GM18498 (cell line): Measurements from ENCODE around the gene ESR1.
"Not testable (repeated sequence)": the region's sequence is repeated elsewhere in the genome, so short reads cannot be mapped to it uniquely, and the experiment has no call there.

Experiments used
- ATAC-seq: cut with Tn5 transposase; IDR thresholded peaks from one replicate; pipeline ENCODE4 v1.9.1; 2021; ENCODE audit warnings: mild to moderate bottlenecking, moderate library complexity; ENCODE audit not compliant: unreplicated experiment

Gene ESR1

DNA sequence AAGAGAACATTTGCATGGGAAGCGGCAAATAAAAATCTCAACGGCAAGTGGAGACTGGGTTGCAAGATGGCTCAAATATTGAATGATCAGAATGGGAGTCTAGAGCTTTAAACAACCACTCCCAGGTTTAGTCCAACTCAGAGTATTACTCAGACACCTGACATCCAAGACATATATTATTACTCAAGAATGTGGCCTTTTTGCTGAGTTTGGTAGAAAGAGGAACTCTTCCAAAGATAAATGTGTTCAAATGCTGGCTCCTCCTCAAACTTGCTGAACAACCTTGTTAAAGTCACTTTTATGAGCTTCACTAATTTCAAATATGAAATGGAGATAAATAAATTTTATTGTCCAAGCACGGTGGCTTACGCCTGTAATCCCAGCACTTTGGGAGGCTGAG lies 77.8 kb downstream of the ESR1 start:
- ATAC-seq, result no peak

DNA sequence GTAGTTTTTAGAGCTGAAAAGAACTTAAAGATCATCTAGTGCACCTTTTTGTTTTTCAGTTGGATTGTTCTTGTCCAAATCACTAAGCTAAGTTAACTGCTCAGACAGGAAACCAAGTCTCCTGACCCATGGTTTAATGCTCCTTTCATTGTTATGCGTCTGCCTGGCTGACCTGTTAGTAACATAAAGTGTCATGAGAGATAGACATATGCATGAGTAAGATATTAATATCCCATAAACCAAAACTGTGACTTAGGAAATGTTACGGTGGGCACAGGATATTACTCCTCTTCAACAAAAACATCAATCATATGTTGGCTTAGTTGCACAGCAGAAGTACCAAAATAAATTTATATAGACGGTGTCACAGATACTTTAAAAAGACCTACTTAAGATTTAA lies 84.0 kb downstream of the ESR1 start:
- no peak for ATAC-seq

DNA sequence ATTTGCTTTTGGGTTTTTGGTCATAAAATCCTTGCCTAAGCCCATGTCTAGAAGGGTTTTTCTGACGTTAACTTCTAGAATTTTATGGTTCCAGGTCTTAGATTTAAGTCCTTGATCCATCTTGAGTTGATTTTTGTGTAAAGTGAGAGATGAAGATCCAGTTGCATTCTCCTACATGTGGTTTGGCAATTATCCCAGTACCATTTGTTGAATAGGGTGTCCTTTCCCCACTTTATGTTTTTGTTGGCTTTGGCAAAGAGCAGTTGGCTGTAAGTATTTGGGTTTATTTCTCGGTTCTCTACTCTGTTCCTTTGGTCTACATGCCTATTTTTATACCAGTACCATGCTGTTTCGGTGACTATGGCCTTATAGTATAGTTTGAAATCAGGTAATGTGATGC lies 86.9 kb downstream of the ESR1 start:
- ATAC-seq, result not testable (repeated sequence)

DNA sequence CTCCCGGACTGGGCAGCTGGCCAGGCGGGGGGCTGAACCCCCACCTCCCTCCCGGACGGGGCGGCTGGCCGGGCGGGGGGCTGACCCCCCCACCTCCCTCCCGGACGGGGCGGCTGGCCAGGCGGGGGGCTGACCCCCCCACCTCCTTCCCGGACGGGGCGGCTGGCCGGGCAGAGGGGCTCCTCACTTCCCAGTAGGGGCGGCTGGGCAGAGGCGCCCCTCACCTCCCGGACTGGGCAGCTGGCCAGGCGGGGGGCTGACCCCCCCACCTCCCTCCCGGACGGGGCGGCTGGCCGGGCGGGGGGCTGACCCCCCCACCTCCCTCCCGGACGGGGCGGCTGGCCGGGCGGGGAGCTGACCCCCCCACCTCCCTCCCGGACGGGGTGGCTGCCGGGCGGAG lies 91.7 kb downstream of the ESR1 start:
- not testable (repeated sequence) for ATAC-seq

DNA sequence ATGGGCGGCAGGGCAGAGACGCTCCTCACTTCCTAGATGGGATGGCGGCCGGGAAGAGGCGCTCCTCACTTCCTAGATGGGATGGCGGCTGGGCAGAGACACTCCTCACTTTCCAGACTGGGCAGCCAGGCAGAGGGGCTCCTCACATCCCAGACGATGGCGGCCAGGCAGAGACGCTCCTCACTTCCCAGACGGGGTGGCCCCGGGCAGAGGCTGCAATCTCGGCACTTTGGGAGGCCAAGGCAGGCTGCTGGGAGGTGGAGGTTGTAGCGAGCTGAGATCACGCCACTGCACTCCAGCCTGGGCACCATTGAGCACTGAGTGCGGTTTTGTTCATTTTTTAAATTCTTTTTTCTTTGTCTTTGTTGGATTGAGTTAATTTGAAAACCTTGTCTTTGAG lies 92.3 kb downstream of the ESR1 start:
- not testable (repeated sequence) for ATAC-seq

DNA sequence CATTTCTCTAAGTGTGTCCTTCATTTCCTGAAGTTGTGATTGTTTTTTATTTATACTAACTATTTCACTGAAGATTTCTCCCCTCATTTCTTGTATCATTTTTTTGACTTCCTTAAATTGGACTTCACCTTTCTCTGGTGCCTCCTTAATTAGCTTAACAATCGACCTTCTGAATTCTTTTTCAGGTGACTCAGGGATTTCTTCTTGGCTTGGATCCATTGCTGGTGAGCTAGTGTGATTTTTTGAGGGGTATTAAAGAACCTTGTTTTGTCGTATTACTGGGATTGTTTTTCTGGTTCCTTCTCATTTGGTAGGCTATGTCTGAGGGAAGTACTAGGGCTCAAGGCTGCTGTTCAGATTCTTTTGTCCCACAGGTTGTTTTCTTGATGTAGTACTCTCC lies 92.8 kb downstream of the ESR1 start:
- no peak for ATAC-seq

DNA sequence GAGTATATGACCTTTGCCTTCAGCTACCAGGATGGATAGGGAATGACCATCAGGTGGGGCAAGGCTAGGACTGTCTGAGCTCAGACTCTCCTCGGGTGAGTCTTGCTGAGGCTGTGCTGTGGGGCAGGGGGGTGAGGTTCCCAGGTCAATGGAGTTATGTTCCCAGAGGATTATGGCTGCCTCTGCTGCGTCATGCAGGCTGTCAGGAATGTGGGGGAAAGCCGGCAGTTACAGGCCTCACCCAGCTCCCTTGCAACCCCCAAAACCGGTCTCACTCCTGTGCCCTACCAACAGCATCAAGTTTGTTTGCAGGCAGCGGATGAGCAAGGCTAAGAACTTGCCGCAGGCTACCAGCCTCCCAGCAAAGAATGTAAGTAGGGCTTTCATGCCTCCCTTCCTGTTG lies 93.5 kb downstream of the ESR1 start:
- ATAC-seq, result no peak

DNA sequence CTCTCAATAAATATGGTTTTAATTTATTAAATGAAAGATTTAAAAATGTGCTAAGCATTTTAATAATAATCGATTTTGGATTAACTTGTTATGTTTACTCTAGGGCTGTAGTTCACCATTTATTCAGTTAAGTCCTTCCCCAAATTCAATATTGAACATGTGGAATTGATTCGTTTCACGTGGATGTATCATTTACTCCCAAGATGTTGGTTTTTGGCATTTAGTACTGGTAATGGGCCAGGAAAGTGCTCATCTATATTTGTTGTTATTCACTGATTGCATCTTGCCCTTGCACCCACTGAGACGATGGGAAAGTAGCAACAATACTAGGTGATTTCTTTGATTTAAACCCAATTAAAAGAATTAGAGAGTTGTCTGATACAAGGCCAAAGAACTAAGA lies 97.1 kb downstream of the ESR1 start:
- no peak for ATAC-seq

DNA sequence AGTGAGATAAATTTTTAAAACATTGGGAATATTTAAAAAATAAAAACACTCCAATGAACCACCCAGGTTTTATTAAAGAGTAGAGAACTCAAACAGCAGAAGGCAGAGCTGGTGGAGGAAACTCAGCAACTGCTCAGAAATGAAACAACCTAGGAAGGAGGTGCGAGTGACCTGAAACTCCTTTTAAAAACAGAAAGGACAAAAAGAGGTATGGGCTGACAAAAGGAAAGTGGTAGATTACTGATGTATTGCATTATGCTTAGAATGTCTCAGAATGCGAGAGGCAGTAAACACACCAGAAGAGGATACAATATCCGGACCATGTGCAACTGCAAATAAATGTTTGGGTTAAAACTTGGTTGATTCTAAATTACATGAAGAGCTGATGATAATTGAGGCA lies 97.6 kb downstream of the ESR1 start:
- ATAC-seq, result no peak

DNA sequence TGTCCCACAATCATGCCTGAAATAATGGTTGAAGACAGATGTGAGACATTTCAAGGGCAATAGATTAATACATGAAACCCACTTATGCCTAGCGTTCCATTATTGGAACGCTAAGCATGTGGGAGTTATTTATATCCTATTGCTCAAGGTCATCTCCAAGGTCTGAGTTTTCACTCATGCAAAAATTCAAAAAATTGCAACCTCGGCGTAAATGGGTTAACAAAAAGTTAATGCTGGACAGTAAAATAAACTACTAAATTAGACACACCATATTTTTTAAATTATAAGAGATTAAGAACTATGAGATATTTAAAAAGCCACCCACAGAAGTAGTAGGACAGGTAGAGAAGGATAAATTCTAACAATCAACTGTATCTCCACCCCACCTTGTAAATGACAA lies 98.4 kb downstream of the ESR1 start:
- ATAC-seq, result no peak

DNA sequence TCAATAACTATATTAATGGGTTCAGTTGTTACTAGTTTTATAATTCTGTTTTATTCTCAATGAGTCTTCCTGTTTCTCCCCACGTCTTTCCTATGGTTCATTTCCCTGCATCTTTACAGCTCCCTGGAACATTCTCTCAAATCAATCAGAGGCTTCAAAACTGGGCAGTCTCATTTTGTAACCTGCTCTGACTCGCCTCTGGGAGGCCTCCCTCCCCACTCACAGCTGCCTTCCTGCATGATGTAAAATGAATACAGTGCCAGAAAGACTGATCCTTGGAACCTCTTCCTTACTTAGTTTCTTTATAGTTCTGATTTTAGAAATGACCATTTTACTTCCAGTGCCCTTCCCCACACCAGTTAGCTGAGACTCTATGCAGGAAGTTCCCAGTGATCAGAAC lies 103.9 kb downstream of the ESR1 start:
- ATAC-seq, result no peak

DNA sequence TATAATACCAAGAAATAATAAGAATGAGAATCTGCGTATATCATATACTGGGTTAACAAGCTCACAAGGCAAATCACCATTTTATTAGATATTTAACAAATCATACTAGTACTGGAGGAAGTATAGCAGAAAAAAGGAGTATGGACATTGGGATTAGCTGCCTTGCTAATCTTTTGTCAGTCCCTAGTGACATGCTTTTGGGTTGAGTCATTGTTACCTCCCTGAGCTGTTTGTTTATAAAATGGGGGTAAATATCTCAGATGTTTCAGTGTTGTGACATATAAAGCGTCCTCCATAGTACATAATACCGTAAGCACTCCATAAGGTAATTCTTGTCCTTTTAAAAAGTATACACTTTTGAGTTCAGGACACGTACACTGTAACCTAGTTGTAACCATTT lies 107.0 kb downstream of the ESR1 start:
- ATAC-seq, result no peak

DNA sequence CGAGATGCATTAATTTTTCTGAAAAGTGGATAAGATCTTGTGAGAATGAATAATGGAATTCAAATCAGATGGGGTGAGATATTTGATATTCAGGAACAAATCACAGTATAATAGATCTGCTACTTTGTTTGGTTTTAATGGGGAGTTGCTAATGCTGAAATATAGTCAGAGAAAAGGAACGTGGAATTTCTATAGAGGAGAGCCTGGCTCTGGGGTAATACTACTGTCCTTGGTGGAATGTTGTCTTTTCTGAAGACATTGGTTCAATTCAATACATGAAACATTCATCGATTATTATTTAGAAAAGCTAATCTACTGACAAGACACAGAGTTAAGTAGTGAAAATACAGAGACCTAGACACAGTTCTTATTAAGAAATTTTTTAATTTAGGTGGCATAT lies 108.6 kb downstream of the ESR1 start:
- no peak for ATAC-seq

DNA sequence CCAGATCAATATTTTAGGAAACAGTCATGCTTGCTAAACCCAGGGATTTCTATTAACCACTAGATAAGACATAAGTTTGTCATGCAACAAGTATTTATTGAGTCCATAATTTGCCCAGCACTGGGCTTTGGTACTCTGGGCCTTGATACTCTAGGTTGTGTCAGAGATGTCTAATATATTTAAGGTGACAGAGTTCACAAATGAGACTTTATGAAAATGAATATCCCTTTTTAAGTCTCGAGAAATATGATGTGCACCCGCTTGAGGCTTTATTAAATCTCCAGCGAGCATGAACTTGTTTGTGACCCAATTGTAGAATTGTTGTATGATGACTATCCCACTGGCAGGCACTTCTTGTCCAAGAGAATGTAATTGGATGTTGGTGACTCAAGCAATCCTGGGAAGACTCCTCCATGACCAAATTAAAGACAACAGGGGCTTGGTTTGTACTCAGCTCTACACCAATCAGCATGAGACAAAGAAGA lies 109.2 kb downstream of the ESR1 start:
- ATAC-seq, result no peak

DNA sequence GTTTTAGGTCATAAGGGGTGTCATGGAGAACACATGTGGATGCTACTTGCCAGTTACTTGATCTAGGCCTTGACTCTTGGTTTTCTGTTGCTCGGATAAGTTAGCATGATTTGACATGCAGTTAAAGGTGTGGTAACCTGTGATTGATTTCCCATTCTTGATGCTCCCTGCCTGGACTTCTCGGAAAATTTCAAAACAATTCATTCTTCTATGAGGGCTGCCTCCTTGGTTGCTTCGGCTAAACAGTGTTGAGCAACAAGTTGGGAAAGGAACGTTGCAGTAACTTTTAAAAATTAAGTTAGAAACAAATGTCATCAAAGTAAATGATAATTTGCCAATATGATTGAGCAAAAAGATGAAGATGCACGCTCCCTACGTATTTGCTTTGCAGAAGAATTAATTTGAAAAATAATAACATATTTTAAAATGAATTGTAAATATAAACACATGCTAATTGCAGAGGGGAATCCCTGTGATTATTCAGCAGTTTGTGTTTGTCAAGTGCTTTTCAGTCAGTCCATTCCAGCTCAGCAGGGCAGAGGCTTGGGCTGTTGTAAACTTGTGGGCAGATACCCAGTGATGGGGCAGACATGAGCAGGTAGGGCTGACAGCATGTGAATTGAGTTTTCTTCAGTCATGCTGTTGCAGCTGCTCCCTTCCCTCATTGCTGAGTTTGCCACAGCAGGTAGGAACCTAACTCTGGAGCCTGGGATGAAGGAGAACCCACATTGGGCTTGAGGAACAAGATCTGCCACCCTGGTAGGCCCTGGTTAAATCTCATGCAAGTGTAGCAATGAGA lies 110.2 kb downstream of the ESR1 start:
- ATAC-seq, result no peak

DNA sequence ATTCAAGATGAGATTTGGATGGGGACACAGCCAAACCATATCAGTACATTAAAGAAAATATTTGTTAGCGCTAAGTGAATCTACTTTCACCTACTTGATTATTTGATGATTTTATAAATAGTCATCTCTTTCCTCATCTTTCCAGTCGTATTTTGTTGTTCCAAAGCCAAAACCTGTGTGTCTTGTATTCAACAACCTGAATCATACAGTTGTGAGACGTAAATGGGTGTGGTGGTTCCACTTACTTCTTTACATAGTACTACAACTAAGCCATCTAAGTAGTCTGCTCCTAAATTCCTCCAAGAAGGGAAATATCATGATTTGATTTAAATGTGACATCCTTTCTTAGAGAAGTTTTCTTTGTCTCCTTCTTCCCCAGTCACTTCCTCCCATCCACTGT lies 132.8 kb downstream of the ESR1 start:
- ATAC-seq, result no peak

DNA sequence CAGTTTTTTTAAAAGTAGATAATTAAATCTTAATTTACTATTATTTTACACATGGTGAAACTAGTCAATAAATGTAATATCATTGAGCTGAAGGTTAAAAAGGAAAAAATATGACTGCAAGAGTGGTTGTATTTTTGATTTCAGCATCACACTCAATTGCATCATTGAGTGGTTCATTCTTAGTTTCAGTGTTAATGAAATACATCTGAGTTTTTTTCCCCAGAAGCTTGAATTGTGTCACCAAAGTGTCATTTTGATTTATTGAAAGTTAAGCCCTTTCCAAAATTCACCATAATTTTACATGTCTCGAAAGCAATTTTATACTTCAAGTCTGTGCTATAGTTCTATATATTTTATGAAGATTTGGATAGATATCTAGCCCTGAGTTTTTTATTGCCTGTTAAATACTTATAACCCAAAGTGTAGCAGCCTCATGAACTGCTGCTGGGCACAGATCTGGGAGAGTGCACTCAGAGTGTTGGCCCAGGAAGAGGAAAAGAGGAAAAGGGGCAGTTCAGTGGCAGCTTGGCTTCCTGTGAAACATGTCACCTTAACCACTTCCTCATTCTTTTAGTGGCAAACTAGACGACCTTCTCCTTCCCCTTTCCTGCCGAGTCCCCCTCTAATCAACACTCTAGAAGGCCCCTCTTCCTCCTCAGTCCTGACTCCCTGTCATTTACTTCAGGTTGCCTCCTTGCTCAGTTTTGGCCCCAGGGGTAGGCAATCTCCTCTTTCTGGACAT lies 140.7 kb downstream of the ESR1 start:
- no peak for ATAC-seq

DNA sequence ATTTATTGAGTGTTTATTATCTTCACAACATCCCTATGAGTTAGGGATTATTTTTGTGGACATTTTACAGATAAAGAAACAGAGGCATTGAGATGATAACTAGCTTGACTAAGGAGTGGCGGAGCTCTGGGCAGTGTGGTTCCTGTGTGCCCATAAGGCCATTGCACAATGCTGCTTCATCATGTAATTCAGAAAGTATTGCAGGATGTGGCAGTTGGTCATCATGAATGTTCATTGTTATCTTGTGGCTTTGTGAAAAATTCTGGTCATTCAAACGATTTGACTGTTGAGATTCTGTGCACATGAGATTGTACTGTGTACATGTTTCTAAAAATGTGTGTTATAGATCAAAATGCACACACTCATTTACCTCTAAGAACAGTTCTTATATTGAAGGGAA lies 150.8 kb downstream of the ESR1 start:
- no peak for ATAC-seq

DNA sequence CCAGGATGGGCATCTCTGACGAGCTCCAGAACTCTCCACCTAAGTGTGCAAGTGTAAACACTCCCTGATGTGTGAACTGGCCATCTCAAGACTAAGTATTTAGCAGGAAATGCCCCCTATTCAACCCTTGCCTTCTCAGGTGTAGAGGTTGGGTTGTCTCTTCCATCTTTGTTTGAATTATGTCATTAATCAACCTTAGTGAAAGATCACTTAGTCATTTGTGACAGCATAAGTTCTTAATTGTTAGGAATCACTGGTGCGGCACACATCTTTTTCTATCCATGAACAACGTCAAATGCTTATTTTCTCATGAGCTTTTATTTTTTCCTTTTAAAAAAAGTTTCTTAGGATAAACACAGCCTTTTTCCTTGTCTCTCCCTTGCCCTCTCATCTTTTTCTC lies 151.6 kb downstream of the ESR1 start:
- no peak for ATAC-seq

DNA sequence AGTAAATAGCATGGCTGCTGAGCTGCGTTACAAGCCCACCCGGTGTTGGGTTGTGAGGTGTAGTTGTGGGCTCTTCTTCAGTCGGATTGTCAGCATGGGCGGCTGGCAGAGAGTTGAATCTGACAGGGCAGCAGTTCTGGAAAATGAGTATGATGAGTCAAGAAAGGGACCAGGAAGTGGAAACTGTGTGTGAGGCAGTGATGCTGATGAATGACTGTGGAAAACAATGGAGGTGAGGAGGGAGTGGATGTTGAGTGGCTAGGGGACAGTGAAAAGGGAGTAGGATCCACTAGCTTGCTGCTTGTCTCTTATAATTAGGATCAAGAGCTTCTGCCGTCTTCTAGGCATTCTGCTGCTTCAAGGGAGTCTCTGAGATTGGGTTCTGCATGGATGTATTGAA lies 154.3 kb downstream of the ESR1 start:
- no peak for ATAC-seq

DNA sequence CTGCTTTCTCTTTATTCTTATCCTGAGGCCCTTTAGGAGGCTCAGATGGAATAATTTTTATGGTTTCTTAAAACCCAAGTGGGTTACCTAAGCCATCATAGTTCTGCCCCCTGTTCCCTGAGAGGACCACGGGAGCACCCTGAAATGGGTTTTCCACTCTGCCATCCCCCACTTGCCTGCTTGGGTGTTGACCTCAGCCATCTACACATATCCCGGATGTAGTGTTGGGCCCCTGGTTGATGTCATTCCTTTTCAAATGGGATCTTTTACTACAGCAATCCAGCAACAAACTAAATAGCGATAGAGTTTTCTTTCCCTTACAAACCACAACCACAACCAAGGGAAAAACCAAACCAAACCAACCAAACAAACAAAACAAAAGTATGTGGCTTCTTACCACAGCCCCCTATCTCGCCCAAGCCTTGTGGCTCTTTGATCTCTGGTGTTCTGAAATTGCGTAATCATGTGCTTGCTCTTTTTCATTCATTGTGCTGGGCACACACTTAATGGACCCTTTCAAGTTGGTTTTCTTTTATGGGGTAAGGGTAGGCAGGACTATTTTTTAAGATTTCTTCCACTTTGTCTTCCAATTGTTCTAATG lies 154.9 kb downstream of the ESR1 start:
- ATAC-seq, result no peak

DNA sequence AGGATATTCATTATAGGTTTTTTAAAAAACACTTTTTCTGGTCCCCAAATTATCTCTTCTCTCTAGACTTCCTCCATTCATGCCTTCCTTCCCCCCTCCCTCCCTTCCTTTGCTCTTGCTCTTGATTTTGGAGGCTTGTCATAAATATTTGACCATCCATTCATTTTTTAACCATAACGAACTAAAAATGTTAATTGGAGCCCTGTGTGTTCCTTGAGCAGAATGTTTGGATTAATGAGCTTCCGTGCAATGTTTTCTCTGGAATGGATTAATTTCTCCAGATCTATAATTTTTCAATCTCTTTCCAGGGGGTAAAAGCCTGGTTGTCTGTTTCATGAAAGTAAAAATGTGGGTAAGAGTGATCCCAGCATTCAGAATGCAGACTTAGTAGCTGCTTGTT lies 155.5 kb downstream of the ESR1 start:
- no peak for ATAC-seq
